ENCODE results near the gene FECH. TPM values are rescaled to one million over a fixed set of nuclear protein-coding genes. Genes with fewer than 3 reads are reported as not detected.

The FECH gene
- total and polyA plus RNA-seq, 9 of the 15 experiments (the other 6 are each of a cell fraction or from before 2014, with no cell fraction given): 19.8 to 170 (median 56.8) TPM

DNA sequence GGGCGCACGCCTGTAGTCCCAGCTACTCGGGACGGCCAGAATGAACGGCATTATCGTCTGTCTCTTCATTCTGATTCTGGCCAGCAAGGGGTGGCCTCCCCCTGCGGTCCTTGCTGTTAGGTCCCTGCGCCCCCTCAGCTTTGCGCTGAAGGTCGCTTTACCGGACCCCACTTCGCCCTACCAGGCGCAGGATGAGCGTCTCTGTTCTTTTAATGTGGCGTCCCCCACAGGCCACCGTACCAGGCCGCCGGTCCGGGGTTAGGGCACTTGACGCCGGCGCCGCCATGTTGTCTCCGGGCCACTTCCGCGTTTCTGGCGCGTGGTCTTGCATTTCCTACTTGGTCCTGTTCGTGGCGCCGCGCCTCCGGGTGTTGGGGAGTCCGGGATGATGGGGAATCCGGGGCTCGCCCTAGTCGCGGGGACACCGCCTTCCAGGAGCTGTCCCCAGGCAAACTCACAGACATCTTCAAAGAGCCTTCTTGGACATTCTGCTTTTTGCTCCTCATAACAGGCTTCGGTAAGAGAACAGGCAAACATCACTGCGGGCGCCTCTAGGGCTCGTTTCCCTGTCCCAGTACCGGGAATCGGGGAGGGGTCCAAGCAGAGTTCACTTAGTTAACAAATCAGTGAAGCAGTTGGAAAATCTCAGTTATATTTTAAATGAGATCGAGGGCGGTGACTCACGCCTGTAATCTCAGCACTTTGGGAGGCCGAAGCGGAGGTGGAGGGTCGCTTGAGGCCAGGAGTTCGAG is 43.7 kb upstream of the FECH start (continued):
- TF ChIP-seq NEUROD1 (IDR thresholded peaks at IDR 0.05; ENCODE audit: borderline replicate concordance, low read depth, low read length, partially characterized antibody) (peak; percentile 49), STAG1 (CRISPR knock-in tag; IDR thresholded peaks at IDR 0.05; ENCODE audit: borderline replicate concordance) (peak; percentile 66; the same call in 1 of the 2 replicates), LARP7 (IDR thresholded peaks at IDR 0.05) (no peak), NR4A1 (CRISPR knock-in tag; IDR thresholded peaks at IDR 0.05) (no peak), NR4A1 (tag; IDR thresholded peaks at IDR 0.05) (peak; percentile 75; the same call in 1 of the 2 replicates), ZNF584 (CRISPR knock-in tag; IDR thresholded peaks at IDR 0.05; ENCODE audit: low read depth) (no peak), SOX6 (IDR thresholded peaks at IDR 0.05) (0 out of 2 replicates have a peak, but pooled peaks have one; percentile 37), NR2C2 (CRISPR knock-in tag; IDR thresholded peaks at IDR 0.05) (no peak; the same call in 1 of the 2 replicates), NR2C2 (tag; IDR thresholded peaks at IDR 0.05) (peak; percentile 88), NFE2 (IDR thresholded peaks at IDR 0.05; ENCODE audit: low read depth) (no peak), ARNT (IDR thresholded peaks at IDR 0.05) (no peak), ZFP1 (CRISPR knock-in tag; IDR thresholded peaks at IDR 0.05) (no peak), ZNF507 (tag; conservative IDR thresholded peaks at IDR 0.05) (no peak), FOS (IDR thresholded peaks at IDR 0.05; ENCODE audit: extremely low read depth, insufficient read length) (no peak), KLF10 (CRISPR knock-in tag; IDR thresholded peaks at IDR 0.05) (no peak), CBX3 (IDR thresholded peaks at IDR 0.05; ENCODE audit: borderline replicate concordance in 1 of 2, low read length in 2 of 2) (no peak), CHD1 (IDR thresholded peaks at IDR 0.05; ENCODE audit: low read length) (no peak)
- TF ChIP-seq, protein P1, sequence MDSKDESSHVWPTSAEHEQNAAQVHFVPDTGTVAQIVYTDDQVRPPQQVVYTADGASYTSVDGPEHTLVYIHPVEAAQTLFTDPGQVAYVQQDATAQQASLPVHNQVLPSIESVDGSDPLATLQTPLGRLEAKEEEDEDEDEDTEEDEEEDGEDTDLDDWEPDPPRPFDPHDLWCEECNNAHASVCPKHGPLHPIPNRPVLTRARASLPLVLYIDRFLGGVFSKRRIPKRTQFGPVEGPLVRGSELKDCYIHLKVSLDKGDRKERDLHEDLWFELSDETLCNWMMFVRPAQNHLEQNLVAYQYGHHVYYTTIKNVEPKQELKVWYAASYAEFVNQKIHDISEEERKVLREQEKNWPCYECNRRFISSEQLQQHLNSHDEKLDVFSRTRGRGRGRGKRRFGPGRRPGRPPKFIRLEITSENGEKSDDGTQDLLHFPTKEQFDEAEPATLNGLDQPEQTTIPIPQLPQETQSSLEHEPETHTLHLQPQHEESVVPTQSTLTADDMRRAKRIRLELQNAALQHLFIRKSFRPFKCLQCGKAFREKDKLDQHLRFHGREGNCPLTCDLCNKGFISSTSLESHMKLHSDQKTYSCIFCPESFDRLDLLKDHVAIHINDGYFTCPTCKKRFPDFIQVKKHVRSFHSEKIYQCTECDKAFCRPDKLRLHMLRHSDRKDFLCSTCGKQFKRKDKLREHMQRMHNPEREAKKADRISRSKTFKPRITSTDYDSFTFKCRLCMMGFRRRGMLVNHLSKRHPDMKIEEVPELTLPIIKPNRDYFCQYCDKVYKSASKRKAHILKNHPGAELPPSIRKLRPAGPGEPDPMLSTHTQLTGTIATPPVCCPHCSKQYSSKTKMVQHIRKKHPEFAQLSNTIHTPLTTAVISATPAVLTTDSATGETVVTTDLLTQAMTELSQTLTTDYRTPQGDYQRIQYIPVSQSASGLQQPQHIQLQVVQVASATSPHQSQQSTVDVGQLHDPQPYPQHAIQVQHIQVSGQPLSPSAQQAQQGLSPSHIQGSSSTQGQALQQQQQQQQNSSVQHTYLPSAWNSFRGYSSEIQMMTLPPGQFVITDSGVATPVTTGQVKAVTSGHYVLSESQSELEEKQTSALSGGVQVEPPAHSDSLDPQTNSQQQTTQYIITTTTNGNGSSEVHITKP (IDR thresholded peaks at IDR 0.05; ENCODE audit: partially characterized antibody): no peak
- TF ChIP-seq, protein P2, sequence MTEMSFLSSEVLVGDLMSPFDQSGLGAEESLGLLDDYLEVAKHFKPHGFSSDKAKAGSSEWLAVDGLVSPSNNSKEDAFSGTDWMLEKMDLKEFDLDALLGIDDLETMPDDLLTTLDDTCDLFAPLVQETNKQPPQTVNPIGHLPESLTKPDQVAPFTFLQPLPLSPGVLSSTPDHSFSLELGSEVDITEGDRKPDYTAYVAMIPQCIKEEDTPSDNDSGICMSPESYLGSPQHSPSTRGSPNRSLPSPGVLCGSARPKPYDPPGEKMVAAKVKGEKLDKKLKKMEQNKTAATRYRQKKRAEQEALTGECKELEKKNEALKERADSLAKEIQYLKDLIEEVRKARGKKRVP (CRISPR knock-in tag; IDR thresholded peaks at IDR 0.05): peak; percentile 54; the same call in 1 of the 2 replicates
- TF ChIP-seq, protein P3, sequence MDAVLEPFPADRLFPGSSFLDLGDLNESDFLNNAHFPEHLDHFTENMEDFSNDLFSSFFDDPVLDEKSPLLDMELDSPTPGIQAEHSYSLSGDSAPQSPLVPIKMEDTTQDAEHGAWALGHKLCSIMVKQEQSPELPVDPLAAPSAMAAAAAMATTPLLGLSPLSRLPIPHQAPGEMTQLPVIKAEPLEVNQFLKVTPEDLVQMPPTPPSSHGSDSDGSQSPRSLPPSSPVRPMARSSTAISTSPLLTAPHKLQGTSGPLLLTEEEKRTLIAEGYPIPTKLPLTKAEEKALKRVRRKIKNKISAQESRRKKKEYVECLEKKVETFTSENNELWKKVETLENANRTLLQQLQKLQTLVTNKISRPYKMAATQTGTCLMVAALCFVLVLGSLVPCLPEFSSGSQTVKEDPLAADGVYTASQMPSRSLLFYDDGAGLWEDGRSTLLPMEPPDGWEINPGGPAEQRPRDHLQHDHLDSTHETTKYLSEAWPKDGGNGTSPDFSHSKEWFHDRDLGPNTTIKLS (IDR thresholded peaks at IDR 0.05; ENCODE audit: borderline replicate concordance, low read depth): peak; percentile 75; the same call in 1 of the 2 replicates
- TF ChIP-seq, protein P4, sequence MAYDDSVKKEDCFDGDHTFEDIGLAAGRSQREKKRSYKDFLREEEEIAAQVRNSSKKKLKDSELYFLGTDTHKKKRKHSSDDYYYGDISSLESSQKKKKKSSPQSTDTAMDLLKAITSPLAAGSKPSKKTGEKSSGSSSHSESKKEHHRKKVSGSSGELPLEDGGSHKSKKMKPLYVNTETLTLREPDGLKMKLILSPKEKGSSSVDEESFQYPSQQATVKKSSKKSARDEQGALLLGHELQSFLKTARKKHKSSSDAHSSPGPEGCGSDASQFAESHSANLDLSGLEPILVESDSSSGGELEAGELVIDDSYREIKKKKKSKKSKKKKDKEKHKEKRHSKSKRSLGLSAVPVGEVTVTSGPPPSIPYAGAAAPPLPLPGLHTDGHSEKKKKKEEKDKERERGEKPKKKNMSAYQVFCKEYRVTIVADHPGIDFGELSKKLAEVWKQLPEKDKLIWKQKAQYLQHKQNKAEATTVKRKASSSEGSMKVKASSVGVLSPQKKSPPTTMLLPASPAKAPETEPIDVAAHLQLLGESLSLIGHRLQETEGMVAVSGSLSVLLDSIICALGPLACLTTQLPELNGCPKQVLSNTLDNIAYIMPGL (CRISPR knock-in tag; IDR thresholded peaks at IDR 0.05): no peak
